IPS DF 4.7 (cell line): ENCODE results near the gene ZFP62.
"Not testable (repeated sequence)": the region's sequence is repeated elsewhere in the genome, so short reads cannot be mapped to it uniquely, and the experiment has no call there.

ENCODE experiments used
- DNase-seq: peaks from one replicate; pipeline ENCODE4 v3.0.0-alpha.2; 2013; ENCODE audit warnings: low spot score; ENCODE audit errors: extremely low read depth

The ZFP62 gene

DNA sequence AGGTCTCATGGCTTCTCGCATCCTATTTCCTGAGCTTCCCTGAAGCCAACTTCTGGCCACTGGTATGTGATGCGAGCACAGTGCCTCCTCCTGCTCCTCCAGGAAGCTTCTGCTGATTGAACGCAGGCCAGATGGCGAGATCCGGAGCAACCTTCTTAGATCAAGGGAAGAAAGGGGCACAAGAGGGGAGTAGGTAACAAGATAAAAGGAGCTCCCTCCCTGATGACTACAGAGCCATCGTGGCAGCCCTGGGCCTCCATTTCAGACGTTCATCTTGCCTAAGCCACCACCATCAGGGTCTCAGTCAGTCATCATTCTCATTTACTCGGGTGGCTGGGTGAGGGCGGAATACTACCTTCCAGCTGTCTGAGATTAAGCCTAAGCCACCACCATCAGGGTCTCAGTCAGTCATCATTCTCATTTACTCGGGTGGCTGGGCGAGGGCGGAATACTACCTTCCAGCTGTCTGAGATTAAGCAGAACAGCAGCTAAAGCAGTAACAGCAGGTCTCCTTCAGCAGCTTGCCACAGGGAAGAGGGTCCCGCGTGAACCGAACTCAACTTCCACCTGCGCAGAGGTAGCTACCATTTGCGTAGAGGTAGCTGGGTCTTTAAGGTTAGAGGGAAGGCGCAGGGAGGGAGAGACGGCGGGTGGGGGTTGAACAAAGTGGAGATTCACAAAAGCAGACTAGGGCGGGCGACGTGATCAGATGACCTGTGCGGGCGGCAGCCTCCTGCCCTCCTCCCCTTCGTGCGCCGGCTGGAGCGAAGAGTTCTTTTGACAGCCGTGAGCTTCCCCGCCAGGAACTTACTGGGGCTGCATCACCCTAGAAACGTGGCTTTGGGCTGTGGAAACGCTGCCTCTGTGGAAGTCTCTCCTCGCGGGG, 30.6 kb downstream of the ZFP62 start:
- no peak for DNase-seq

- no peak for DNase-seq
Observed at GRCh38 chr5:180829726-180830125, 31.4 kb downstream of the ZFP62 start.

- not testable (repeated sequence) for DNase-seq
Observed at GRCh38 chr5:180828756-180829531, 32.1 kb downstream of the ZFP62 start.

DNA sequence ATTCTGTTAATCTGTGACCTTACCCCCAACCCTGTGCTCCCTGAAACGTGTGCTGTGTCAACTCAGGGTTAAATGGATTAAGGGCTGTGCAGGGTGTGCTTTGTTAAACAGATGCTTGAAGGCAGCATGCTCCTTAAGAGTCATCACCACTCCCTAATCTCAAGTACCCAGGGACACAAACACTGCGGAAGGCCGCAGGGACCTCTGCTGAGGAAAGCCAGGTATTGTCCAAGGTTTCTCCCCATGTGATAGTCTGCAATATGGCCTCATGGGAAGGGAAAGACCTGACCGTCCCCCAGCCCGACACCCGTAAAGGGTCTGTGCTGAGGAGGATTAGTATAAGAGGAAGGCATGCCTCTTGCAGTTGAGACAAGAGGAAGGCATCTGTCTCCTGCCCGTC, 33.7 kb downstream of the ZFP62 start:
- DNase-seq, result not testable (repeated sequence)

DNA sequence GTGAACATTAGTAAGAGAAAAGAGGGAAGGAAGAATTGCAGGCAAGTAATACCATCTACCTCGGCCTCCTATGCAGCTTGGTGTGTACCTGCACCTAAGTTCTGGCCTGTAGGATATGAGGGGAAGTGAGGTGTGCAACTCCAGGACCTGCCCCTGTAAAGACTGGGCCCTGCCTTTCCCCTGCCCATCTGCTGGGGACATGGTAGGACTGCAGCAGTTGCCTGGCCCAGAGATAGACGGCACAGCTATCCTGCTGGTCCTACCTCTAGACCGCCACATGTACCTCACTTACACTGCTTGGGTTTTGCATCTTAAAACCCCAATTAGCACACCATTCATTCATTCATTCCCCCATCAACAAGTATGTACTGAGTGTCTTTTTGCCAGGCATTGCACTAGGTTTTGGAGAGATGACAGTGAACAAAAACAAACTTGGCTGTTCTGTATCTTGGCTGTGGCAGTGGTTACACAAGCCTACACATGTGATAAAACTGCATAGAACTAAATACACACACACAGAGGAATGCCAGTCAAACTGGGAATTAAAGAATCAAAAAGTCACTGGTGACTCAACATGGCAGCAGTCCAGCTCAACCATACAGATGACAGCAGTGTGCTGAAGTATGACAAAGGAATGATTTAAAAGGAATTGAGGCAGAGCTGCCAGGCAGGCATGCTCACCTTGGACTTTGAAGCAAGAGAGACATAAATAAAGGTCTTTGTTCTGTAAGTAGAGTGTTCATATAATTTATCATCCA, 35.1 kb downstream of the ZFP62 start:
- DNase-seq, result no peak

DNA sequence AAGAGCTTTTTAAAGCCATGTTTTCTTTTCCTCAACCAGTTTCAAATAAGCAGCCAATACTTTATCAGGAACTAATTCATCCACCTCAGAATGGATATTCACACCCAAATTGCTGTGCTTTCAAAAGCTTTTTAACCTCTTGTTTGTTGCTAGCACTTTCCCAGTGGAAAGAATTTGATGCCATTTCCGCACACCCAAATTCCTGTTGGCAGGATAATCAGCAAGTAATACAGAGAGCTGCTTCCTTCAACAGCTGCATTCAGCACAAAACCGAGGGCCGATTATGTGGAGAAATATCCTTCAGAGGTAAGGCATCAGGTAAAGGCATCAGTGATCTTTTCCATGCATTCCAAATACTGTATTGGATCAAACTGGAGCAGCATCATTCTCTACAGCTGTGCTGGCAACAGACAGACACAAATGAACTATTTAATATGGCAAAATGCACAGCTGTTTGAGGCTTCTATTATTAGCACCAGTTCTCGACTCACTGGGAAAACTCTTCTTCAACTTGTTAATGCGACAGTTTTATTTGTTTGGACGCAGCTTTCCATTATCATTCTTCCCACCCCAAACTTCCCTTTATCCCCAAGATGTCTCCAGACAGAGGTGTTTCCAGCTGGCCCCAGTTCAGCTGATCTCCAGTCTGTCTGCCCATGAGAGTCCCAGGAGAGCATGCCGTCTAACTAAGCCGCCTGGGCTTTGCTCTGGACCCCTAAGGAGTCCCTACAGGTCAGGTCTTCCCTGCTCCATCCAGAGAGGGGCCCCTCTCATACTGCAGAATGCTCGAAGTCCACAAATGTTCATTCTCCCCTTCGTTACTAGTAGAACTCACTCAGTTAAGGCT, 36.2 kb downstream of the ZFP62 start:
- DNase-seq, result no peak

DNA sequence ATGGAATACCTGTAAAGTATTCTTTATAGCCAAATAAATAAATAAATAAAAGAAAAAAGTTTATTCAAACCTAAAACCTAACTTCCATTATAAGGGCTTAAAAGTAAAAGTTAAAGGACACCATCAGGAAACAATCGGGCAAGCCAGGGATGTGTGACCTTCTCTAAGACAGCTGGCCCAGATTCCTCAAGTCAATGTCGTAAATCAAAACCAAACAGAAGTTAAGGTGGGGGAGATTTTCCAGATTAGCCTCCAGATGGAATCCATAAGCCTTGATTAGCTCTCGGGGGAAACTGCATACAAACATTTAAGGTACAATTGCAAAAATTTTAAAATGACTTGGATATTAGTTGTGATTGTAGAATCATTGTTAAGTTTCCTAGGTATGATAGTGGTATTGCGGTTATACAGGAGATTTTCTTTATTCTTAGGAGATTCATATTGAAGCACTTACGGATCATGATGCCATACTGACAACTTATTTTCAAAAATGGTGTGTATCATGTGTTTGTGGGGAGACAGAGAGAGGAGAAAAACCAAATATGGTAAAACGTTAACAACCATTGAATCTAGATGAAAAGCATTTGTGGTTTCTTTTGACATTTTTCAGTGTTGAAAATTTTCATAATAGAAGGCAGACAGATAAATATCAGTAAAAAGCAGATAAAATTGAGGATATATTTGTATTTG, 37.0 kb downstream of the ZFP62 start:
- DNase-seq, result no peak

DNA sequence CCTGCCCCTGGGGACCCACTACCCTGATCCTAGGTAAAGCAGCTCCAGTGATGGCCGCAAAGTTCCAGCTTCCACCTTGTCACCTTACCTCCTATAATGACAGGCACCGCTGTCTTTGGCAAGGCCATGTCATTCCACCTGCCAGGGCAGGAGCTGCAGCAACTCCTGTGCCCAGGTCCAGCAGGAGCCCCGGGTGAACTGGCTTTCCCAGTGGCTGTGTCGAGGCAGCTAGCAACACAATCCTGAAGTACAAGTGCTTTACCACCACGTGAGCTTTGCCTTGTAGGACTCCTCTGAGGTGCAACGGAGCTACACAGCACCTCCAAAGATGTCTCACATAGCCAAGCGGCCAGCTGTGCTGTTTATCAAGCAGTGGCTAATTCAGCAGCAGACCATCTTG, 37.7 kb downstream of the ZFP62 start:
- DNase-seq, result no peak

- no peak for DNase-seq
Observed at GRCh38 chr5:180821538-180821937, 39.5 kb downstream of the ZFP62 start.

DNA sequence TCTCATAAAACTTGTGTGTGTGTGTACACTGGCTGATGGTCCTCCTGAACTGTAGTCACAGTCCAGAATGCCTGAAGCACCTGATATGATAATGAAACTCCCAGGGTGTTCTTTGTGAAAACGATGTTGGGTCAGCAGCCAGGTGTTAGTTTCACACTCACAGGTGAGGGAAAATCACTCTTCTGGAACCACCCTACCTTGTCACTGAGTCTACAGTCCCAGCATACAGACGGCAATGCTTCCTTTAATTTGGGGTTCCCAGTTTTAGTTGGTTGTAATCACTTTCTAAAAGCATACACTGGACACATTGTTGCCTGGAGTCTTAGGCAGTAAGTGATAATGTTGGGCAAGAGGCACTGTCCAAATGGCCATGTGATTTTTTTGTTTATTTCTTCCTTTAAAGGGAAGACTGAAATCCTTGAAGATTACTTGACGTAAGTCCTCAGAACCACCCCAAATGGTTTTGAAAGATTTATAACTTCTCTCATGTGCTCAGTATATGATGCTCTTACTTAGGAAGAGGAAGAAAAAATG, 40.2 kb downstream of the ZFP62 start:
- DNase-seq, result no peak

DNA sequence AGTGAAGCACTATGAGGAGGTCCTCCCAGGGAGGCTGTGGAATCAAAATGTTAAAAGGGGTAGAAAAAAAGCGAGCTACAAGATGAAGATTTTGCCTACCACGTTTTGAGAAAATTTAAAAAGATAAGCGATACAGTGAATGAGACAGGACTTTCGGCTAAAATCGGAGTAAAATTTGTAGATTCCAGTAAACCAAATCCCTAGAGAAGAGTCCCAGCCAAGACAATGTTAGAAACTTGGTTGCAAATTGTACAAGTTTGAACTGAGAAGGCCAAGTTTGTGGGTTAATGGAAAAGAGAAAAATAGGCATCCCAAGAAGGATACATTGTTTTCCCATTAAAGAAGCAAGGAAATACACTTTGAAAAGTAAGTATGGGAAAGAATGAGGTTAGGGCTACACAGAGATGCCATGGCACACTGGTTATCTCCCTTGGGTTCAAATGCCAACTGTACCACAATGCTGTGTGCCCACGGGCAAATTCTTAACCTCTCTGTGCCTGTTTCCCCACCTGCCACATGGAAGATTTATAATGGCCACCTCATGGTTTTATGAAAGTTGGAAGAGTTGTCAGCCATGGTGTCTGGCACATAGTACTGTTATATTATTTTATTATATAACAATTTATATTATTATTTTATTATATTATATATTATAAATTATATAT, 42.3 kb downstream of the ZFP62 start:
- DNase-seq, result no peak

DNA sequence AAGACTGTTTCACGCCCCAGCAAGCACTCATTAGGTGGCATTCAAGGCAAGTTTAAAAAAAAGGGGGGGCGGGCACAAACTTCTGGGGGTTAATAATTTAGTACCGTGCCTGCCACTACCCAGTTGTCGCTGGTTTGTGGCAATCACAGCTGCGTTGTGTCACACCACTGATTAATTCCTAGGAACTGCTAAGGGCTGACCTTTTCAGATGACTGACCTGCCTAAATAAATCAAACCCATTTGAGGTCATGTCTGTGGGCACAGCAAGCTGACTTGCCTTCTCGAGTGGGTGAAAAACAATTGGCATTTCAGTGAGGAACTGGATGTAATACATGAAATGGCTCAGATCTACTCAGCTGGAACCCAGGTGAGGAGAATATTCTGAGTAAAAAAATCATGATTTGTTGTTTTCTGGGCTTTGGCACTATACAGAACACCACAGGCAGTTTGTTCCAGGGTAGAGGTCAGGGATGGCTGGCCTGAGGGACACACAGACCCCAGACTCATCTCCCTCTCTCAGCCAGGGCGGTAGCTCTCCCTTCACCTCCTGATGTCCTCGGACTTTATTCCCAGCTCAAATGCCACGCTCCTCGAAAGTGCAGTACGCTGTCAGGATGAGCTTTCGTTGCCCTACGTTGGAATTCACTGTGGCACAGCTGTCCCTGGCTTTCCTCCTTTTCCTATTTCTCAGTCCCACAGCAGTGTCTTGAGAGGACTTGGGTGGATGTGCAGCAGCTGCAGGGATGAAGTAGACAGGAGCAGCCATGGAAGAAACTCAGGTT, 43.0 kb downstream of the ZFP62 start:
- DNase-seq, result no peak

- DNase-seq, result no peak
Observed at GRCh38 chr5:180816608-180817534, 44.2 kb downstream of the ZFP62 start.

DNA sequence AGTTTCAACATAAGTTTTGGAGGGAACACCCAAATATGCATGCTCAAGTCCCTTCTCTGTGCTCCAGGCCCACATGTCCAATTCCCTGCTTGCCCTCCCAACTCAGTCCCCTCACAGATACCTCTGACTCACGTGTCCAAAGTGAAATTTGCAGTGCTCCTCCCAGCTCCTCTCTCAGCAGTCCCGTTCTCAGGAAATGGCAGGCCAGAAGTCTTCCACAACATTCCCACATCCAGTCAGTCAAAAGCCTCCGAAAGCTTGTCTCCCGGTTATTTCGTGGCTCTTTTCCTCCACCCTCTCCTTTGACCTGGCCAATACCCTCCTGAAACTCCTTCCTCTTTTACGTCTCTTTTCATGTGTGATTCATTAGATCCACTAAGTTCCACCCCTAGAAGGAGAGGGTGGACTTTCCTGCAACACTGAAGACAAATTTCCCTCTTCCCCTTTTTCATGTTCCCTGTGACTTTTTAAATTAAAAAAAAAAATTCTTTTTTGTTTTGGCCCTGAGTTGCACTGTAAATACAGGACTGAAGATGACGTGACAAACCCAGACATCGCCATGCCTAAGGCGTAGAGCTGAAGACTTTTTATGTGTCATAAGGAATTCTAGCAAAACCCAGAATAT, 45.7 kb downstream of the ZFP62 start:
- DNase-seq, result no peak

GRCh38 chr5:180813420-180813819, 47.7 kb downstream of the ZFP62 start:
- no peak for DNase-seq

DNA sequence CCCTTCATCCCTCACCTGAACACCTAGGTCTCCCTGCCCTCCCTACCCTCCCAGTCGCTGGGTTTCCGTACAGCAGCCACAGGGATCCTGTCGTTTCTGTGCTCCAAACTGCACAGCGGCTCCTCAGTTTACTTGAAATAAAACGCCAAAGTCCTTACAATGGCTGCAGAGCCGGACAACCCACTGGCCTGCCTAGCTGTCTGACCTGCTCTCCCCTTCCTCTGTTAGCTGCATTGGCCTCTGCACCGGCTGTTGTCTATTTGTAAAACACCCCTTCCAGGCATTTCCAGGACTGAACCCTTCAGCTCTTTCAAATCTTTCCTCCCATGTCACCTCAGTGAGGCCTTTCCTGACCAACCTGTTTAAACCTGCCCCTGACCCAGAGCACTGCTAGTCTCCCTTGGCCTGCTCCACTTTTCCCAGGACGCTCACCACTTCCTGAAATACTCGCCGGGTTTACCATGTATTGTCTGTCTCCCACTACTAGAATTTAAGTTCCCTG, 49.4 kb downstream of the ZFP62 start:
- DNase-seq, result no peak
